Fibroblast of lung (primary cell): Measurements from ENCODE around the gene CAPN8.

Experiments used
- EZH2 ChIP-seq: IDR thresholded peaks from 2 replicates; pipeline ENCODE4 v1.5.1; 2012; ENCODE audit warnings: low read length, control low read depth, mild to moderate bottlenecking; ENCODE audit errors: missing control alignments
- TF ChIP-seq, protein P1 (sequence below), 2 donors: IDR thresholded peaks in 1 of 2; conservative IDR thresholded peaks in 1 of 2; 1 replicate in 1 of 2; 2 replicates in 1 of 2; pipeline ENCODE4 v1.5.1; 2011 to 2012; ENCODE audit warnings: low read length in 2 of 2, control low read depth in 1 of 2, inconsistent platforms in 1 of 2, low read depth in 1 of 2, mild to moderate bottlenecking in 1 of 2

DNA sequence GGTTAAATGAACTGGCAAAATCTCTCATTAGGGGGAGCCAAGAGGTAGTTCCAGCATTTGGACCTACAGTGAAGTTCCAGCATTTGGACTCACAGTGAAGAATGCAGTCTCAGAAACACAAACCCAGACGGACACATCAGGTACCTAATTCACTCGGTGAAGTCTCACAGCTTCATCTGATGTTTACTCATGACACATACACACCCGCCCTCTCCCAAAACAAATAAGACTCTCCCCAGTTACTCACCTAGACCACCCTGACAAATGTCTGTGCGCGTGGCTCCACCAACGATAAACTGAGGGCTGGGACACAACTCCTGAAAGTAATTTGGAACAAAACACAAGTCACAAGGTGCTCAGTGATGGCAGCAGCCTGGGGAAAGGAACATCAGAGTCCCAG, 11.4 kb downstream of the CAPN8 start:
- no peak for TF ChIP-seq EZH2
- TF ChIP-seq, protein P1, sequence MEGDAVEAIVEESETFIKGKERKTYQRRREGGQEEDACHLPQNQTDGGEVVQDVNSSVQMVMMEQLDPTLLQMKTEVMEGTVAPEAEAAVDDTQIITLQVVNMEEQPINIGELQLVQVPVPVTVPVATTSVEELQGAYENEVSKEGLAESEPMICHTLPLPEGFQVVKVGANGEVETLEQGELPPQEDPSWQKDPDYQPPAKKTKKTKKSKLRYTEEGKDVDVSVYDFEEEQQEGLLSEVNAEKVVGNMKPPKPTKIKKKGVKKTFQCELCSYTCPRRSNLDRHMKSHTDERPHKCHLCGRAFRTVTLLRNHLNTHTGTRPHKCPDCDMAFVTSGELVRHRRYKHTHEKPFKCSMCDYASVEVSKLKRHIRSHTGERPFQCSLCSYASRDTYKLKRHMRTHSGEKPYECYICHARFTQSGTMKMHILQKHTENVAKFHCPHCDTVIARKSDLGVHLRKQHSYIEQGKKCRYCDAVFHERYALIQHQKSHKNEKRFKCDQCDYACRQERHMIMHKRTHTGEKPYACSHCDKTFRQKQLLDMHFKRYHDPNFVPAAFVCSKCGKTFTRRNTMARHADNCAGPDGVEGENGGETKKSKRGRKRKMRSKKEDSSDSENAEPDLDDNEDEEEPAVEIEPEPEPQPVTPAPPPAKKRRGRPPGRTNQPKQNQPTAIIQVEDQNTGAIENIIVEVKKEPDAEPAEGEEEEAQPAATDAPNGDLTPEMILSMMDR (conservative IDR thresholded peaks at IDR 0.05 in 1 of 2, IDR thresholded peaks at IDR 0.05 in 1 of 2; ENCODE audit: low read depth in 1 of 2, low read length in 2 of 2), result no peak
